WTC11 (cell line): ENCODE measurements around the gene GJE1. TPM values are rescaled to one million over a fixed set of nuclear protein-coding genes. Genes with fewer than 3 reads are reported as not detected.

ENCODE experiments used
- AFF4 ChIP-seq: sonication (generic); formaldehyde crosslinking; IDR thresholded peaks from 2 replicates; pipeline ENCODE4 v1.8.1; 2023; ENCODE audit warnings: mild to moderate bottlenecking, missing genetic modification reagents, borderline replicate concordance
- ARID4B ChIP-seq: sonication (generic); formaldehyde crosslinking; IDR thresholded peaks from 2 replicates; pipeline ENCODE4 v1.8.0; 2023; ENCODE audit warnings: missing genetic modification reagents, mild to moderate bottlenecking, borderline replicate concordance
- ATF2 ChIP-seq: sonication (generic); formaldehyde crosslinking; IDR thresholded peaks from 2 replicates; pipeline ENCODE4 v1.8.1; 2022; ENCODE audit warnings: low read depth, missing genetic modification reagents, borderline replicate concordance
- E2F4 ChIP-seq: sonication (generic); formaldehyde crosslinking; IDR thresholded peaks from 2 replicates; pipeline ENCODE4 v1.8.1; 2022; ENCODE audit warnings: low read depth, mild to moderate bottlenecking, moderate library complexity, missing genetic modification reagents, borderline replicate concordance
- EMX1 ChIP-seq: fragments of 250-450 bp; sonication (Bioruptor Pico); IDR thresholded peaks from 2 replicates; pipeline ENCODE4 v1.8.0; 2021; ENCODE audit warnings: mild to moderate bottlenecking
- FOXP1 ChIP-seq: sonication (generic); formaldehyde crosslinking; IDR thresholded peaks from 2 replicates; pipeline ENCODE4 v1.8.0; 2022; ENCODE audit warnings: missing genetic modification reagents, mild to moderate bottlenecking, moderate library complexity, borderline replicate concordance
- GRHL2 ChIP-seq: fragments of 250-450 bp; sonication (Bioruptor Pico); IDR thresholded peaks from 2 replicates; pipeline ENCODE4 v1.8.0; 2022; ENCODE audit warnings: mild to moderate bottlenecking, moderate library complexity; ENCODE audit not compliant: insufficient replicate concordance, severe bottlenecking
- GTF2I ChIP-seq: fragments of 250-450 bp; sonication (Bioruptor Pico); conservative IDR thresholded peaks from 2 replicates; pipeline ENCODE4 v1.4.0; 2021; ENCODE audit warnings: mild to moderate bottlenecking
- JUN ChIP-seq: sonication (generic); formaldehyde crosslinking; IDR thresholded peaks from 2 replicates; pipeline ENCODE4 v1.8.0; 2023; ENCODE audit warnings: mild to moderate bottlenecking, missing genetic modification reagents
- MAX ChIP-seq: sonication (generic); formaldehyde crosslinking; IDR thresholded peaks from 2 replicates; pipeline ENCODE4 v1.8.0; 2022; ENCODE audit warnings: mild to moderate bottlenecking, missing genetic modification reagents
- MXD4 ChIP-seq: fragments of 250-450 bp; sonication (Bioruptor Pico); IDR thresholded peaks from 2 replicates; pipeline ENCODE4 v1.8.0; 2021; ENCODE audit warnings: mild to moderate bottlenecking, moderate library complexity, borderline replicate concordance
- RELA ChIP-seq: sonication (generic); formaldehyde crosslinking; IDR thresholded peaks from 2 replicates; pipeline ENCODE4 v1.8.1; 2022; ENCODE audit warnings: missing genetic modification reagents, mild to moderate bottlenecking, borderline replicate concordance
- RORB ChIP-seq: fragments of 250-450 bp; sonication (Bioruptor Pico); IDR thresholded peaks from 2 replicates; pipeline ENCODE4 v1.9.0; 2021; ENCODE audit warnings: mild to moderate bottlenecking
- SMAD4 ChIP-seq: sonication (generic); formaldehyde crosslinking; IDR thresholded peaks from 2 replicates; pipeline ENCODE4 v1.8.0; 2022; ENCODE audit warnings: mild to moderate bottlenecking, missing genetic modification reagents
- ZBTB21 ChIP-seq: sonication (generic); formaldehyde crosslinking; IDR thresholded peaks from 2 replicates; pipeline ENCODE4 v1.8.1; 2023; ENCODE audit warnings: mild to moderate bottlenecking, missing genetic modification reagents, borderline replicate concordance
- ZMAT4 ChIP-seq: fragments of 250-450 bp; sonication (Bioruptor Pico); IDR thresholded peaks from 2 replicates; pipeline ENCODE4 v1.9.0; 2021; ENCODE audit warnings: mild to moderate bottlenecking
- ZNF232 ChIP-seq: sonication (generic); formaldehyde crosslinking; IDR thresholded peaks from 2 replicates; pipeline ENCODE4 v1.8.0; 2022; ENCODE audit warnings: mild to moderate bottlenecking, missing genetic modification reagents
- ZNF281 ChIP-seq: sonication (generic); formaldehyde crosslinking; IDR thresholded peaks from 2 replicates; pipeline ENCODE4 v1.8.0; 2023; ENCODE audit warnings: mild to moderate bottlenecking, missing genetic modification reagents
- ZNF396 ChIP-seq: fragments of 250-450 bp; sonication (Bioruptor Pico); IDR thresholded peaks from 2 replicates; pipeline ENCODE4 v1.8.0; 2021; ENCODE audit warnings: mild to moderate bottlenecking, moderate library complexity, borderline replicate concordance
- ZNF532 ChIP-seq: fragments of 250-450 bp; sonication (Bioruptor Pico); IDR thresholded peaks from 2 replicates; pipeline ENCODE4 v1.9.0; 2021; ENCODE audit warnings: mild to moderate bottlenecking, borderline replicate concordance
- total RNA-seq: library from RNA; stranded (reverse); gene quantifications from 3 replicates; pipeline ENCODE4 v1.2.3, GENCODE V29; 2021

Gene GJE1
- total RNA-seq, 1 experiment from 2014 or later: not detected

GRCh38 chr6:142088858-142089216, 43.9 kb upstream of the GJE1 start (continued):
- TF ChIP-seq SMAD4 (CRISPR knock-in tag): peak; percentile 77; the same call in 1 of the 2 replicates
- TF ChIP-seq AFF4 (CRISPR knock-in tag): no peak
- TF ChIP-seq ZNF396 (CRISPR knock-in tag): peak; percentile 60; the same call in 1 of the 2 replicates
- peak; percentile 72; the same call in 1 of the 2 replicates for TF ChIP-seq ZNF281
- no peak for TF ChIP-seq GTF2I (CRISPR knock-in tag)
- peak; percentile 93 for TF ChIP-seq JUN (CRISPR knock-in tag)
- peak; percentile 89; the same call in 1 of the 2 replicates for TF ChIP-seq ARID4B
- peak; percentile 16; the same call in 1 of the 2 replicates for TF ChIP-seq FOXP1 (CRISPR knock-in tag)
- no peak for TF ChIP-seq GRHL2 (CRISPR knock-in tag)
- TF ChIP-seq ZNF232: peak; percentile 93
- peak; percentile 73; the same call in 1 of the 2 replicates for TF ChIP-seq MAX
- no peak for TF ChIP-seq ZNF532 (CRISPR knock-in tag)
- no peak for TF ChIP-seq ZMAT4
- 0 out of 2 replicates have a peak, but pooled peaks have one; percentile 32 for TF ChIP-seq EMX1 (CRISPR knock-in tag)
- TF ChIP-seq RORB (CRISPR knock-in tag): no peak
- TF ChIP-seq E2F4: no peak
- no peak for TF ChIP-seq MXD4 (CRISPR knock-in tag)
- TF ChIP-seq ZBTB21 (CRISPR knock-in tag): peak; percentile 72; the same call in 1 of the 2 replicates
- no peak; the same call in 1 of the 2 replicates for TF ChIP-seq ATF2 (CRISPR knock-in tag)
- no peak for TF ChIP-seq RELA
